ENCODE measurements around the gene PEX6. TPM values are rescaled to one million over a fixed set of nuclear protein-coding genes. Genes with fewer than 3 reads are reported as not detected.

The PEX6 gene, protein sequence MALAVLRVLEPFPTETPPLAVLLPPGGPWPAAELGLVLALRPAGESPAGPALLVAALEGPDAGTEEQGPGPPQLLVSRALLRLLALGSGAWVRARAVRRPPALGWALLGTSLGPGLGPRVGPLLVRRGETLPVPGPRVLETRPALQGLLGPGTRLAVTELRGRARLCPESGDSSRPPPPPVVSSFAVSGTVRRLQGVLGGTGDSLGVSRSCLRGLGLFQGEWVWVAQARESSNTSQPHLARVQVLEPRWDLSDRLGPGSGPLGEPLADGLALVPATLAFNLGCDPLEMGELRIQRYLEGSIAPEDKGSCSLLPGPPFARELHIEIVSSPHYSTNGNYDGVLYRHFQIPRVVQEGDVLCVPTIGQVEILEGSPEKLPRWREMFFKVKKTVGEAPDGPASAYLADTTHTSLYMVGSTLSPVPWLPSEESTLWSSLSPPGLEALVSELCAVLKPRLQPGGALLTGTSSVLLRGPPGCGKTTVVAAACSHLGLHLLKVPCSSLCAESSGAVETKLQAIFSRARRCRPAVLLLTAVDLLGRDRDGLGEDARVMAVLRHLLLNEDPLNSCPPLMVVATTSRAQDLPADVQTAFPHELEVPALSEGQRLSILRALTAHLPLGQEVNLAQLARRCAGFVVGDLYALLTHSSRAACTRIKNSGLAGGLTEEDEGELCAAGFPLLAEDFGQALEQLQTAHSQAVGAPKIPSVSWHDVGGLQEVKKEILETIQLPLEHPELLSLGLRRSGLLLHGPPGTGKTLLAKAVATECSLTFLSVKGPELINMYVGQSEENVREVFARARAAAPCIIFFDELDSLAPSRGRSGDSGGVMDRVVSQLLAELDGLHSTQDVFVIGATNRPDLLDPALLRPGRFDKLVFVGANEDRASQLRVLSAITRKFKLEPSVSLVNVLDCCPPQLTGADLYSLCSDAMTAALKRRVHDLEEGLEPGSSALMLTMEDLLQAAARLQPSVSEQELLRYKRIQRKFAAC
- total RNA-seq = 21.4 and 34.2 TPM in 2 replicates

DNA sequence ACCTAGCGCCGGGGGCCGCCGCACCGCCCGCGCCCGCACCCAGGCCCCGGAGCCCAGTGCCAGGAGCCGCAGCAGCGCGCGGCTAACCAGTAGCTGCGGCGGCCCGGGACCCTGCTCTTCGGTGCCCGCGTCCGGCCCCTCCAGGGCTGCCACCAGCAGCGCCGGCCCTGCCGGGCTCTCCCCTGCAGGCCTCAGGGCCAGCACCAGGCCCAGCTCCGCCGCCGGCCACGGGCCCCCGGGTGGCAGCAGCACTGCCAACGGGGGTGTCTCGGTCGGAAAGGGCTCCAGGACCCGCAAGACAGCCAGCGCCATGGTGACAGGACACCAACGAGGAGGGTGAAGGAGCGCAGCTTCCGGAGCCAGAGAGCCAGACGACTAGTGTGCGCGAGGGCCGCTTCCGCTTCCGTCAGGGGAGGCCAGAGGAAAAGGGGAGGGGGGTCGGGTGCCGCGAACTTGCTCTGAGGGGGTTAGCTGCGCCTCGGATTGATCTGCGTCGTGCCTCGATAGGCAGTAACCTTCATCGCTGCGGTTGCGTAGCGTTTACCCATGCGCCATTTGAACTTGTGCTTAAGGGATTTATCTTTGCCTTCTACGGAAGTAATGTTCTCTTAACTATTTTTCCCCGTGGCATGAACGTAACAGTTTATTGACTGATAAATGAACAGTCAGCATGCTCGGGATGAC, at the start of gene PEX6:
Gene PEX6 (minus strand): TSS at position 343 of the 684 bp plus-strand sequence. CDS start 31 bp downstream, at position 312.

GRCh38 chr6:43021270-43022047, 42.5 kb upstream of the PEX6 start, which contains the start of gene RRP36:
RRP36 (plus strand) TSS chr6:43021623; CDS start chr6:43021655, 32 bp downstream.

DNA sequence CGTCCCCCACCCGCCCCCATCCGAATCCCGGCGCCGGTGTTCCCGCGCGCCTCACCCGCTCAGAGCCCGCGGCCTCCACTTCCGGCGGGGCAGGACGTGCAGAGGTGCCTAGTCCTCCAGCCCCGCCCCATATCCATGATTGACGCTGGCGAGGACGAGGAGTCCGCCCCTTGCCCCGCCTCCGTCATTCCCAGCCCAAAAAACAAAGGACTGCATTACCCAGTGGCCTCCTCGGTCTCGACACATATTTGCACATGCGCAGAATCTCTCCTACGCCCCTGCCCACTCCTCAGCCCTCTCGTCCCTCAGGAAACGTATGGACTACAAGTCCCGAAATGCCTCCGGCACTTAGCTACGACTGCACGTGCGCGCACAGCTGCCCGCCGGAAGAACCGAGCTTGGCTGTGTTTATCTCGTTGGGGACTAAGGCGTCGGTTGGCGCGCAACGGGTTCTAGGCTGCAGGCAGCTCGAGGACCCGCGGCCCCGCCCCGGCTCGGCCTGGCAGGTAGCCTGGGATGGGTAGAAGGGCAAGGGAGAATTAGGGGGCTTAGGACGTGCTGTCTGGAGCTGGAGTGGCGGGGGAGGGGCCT, 35.0 kb upstream of the PEX6 start, which contains the start of the genes KLHDC3 and MEA1:
Gene KLHDC3 (plus strand): TSS at position 407 of the 591 bp plus-strand sequence. CDS start 2,944 bp downstream, outside the sequence.
Gene MEA1 (minus strand): TSS at position 104 of the 591 bp plus-strand sequence. CDS start 133 bp downstream, outside the sequence.

DNA sequence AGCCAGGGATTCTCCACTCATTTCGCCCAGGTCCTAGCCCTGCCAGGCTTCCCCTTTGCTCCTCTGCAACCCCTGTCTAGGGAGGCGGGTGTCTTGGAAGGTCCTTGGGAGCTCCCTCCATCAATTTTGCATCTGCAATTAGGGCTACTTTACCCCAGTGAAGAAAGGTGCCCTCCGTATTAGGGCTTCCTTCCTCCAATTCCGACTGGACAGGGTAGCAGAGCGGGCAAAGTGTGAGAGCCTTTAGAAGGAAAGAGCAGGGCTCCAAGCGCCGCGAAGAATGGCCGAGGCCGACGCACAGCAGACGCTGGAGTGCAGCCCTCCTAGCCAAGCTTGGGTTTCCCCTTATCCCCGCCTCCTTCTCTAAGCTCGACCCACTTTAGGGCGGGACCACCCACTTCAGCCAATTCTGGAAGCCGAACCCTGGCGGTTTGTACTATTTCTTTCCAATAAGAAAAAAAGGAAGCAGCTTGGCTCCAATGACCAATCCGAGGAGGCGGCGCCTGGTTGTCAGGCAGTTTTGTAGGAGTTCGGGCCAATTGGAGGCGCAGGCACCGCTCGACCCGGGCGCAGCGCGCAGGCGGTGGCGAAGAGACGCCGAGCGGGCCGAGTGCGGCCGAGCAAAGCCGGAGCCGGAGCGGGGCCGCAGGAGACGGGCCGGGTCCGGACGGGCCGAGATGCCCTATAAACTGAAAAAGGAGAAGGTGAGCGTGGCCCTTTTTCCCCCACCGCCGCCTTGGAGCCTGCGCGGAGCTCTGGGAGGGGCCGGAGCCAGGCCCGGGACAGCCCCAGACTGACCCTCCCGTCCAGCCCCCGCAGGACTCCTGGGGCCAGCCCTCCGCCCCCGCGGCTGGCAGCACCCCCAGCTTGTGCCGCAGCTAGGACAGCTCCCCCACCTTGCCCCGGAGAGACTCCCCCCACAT, 5.3 kb upstream of the PEX6 start, which contains the start of gene PPP2R5D:
Gene PPP2R5D (plus strand): TSS at position 570 of the 923 bp plus-strand sequence. CDS start 108 bp downstream, at position 678.

DNA sequence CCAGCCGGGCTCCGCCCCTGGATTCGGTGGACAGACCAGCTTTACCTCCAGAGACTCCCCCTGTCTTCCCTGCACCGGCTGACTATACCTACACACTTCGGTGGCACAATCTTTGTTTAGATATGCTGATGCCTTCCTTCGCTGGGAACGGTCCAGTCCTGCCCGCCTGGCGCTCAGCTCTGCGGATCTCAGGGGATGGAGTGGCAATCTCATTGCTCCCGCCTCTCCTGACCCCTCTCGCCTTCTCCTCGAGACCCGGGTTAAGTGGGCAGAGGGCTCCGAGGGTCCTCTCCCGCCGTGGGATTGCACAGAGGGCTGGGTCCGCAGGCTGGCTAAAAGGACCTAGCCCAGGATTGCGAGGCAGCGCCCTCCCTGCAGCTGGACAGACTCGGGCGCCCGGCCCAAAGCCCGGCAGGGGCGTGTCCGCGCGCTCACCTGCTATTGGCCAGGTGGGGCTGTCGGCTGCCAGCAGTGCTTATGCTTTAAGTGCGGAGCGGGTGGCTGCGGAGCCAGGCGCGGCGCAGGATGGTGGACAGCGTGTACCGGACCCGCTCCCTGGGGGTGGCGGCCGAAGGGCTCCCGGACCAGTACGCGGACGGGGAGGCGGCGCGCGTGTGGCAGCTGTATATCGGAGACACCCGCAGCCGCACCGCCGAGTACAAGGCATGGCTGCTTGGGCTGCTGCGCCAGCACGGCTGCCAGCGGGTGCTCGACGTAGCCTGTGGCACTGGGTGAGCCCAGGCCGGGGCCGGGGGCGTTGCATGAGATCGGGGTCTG, 18.6 kb downstream of the PEX6 start, which contains the start of gene GNMT:
Gene GNMT (plus strand): TSS at position 512 of the 777 bp plus-strand sequence. CDS start 14 bp downstream, at position 526.

DNA sequence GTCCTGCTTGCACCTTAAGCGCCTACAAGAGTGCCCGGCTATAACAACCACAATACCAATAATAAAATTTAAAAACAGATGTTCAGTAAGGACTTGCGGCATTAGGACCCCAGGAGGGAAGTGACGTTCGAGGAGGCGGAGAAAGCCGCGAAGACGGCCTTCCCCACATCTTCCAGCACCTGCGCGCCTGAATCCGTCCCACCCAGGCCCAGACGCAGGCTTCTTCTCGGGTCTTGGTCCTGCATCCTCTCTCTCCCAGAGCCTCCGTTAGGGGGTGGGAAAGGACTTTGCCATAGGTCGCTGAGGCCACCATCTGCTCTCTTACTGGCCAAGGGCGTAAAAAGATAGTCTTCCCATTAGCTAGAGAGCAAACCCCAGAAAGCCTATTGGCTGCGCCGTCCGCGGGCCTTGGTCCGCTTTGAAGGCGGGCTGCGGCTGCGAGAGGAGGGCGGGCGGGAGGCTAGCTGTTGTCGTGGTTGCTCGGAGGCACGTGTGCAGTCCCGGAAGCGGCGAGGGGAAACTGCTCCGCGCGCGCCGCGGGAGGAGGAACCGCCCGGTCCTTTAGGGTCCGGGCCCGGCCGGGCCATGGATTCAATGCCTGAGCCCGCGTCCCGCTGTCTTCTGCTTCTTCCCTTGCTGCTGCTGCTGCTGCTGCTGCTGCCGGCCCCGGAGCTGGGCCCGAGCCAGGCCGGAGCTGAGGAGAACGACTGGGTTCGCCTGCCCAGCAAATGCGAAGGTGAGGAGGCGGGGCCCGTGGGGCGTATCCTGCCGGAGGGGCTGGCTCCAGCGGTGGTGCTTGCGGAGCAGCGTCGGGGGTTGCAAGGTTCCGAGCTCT, 49.8 kb downstream of the PEX6 start, which contains the start of gene CNPY3:
Gene CNPY3 (plus strand): TSS at position 495 of the 835 bp plus-strand sequence. CDS start 91 bp downstream, at position 586.

DNA sequence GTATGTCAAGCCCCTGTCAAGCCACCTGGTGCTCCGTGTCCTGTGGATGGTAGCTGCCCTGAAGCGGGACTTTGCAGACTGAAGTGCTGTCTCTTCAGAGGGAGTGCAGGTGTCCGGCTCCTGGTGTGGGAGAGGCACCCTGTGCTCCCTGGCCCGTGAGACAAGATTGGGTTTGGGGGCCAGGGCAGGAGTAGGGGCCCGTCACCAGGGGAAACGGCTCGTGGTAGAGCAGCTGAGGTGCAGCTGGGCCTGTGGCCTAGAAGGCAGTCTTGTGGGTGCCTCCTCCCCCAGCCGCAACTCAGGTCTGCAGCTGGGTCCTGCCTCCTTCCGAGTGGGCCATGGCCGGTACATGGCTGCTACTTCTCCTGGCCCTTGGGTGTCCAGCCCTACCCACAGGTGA, 63.2 kb downstream of the PEX6 start, which contains the start of gene PTCRA:
Gene PTCRA (plus strand): TSS at position 322 of the 400 bp plus-strand sequence. CDS start 17 bp downstream, at position 339.

Other genes starting within 250 kb of the PEX6 start
- gene TBCC, start 233.1 kb downstream of the PEX6 start, total RNA-seq = 30.2 and 38.8 TPM in 2 replicates
- 14.1 and 15.2 TPM in 2 replicates for gene BICRAL, start 197.1 kb downstream of the PEX6 start, total RNA-seq
- 120 and 123 TPM in 2 replicates for gene RPL7L1, start 99.6 kb downstream of the PEX6 start, total RNA-seq
- gene PTCRA, start 63.1 kb downstream of the PEX6 start, total RNA-seq = not detected in 2 replicates
- gene CNPY3, start 49.7 kb downstream of the PEX6 start, total RNA-seq = 23.7 and 27.3 TPM in 2 replicates
- gene GNMT, start 18.4 kb downstream of the PEX6 start, total RNA-seq = 0.11 TPM in 1 of 2 replicates, not detected in the other
- 40.2 and 42.3 TPM in 2 replicates for gene PPP2R5D, start 5.4 kb upstream of the PEX6 start, total RNA-seq
- gene MEA1, start 34.8 kb upstream of the PEX6 start, total RNA-seq = 48.7 and 58.7 TPM in 2 replicates
- 58.9 and 59.6 TPM in 2 replicates for gene KLHDC3, start 35.1 kb upstream of the PEX6 start, total RNA-seq
- 80.0 and 84.3 TPM in 2 replicates for gene RRP36, start 42.4 kb upstream of the PEX6 start, total RNA-seq
- gene CUL7, start 74.7 kb upstream of the PEX6 start, total RNA-seq = 35.0 and 44.1 TPM in 2 replicates
- 16.2 and 19.1 TPM in 2 replicates for gene MRPL2, start 80.3 kb upstream of the PEX6 start, total RNA-seq
- gene KLC4, start 80.5 kb upstream of the PEX6 start, total RNA-seq = 11.2 and 14.3 TPM in 2 replicates
- 28.3 and 51.5 TPM in 2 replicates for gene PTK7, start 97.1 kb upstream of the PEX6 start, total RNA-seq
- gene SRF, start 192.1 kb upstream of the PEX6 start, total RNA-seq = 11.9 and 14.3 TPM in 2 replicates
- 23.8 and 28.0 TPM in 2 replicates for gene CUL9, start 203.0 kb upstream of the PEX6 start, total RNA-seq